ENCODE results near the gene TNKS1BP1. TPM values are rescaled to one million over a fixed set of nuclear protein-coding genes. Genes with fewer than 3 reads are reported as not detected.

The TNKS1BP1 gene
- total RNA-seq, 1 donor from 2014 or later: 198 TPM

GRCh38 chr11:57276971-57277675 lies 47.6 kb downstream of the TNKS1BP1 start:
- Mint-ChIP-seq H3K27me3 (ENCODE audit: unreplicated experiment) (no peaks in the 10 kb centered on the region), H3K27ac (ENCODE audit: unreplicated experiment) (peak overlapping the region; percentile 75), H3K36me3 (ENCODE audit: unreplicated experiment) (no peaks in the 10 kb centered on the region), H3K4me1 (ENCODE audit: low read depth, unreplicated experiment) (peaks cover 19% of the 10 kb centered on the region), H3K9me3 (ENCODE audit: unreplicated experiment) (peaks cover 1% of the 10 kb centered on the region), H3K4me3 (ENCODE audit: unreplicated experiment) (no peak overlapping the region)
- TF ChIP-seq, protein P1, sequence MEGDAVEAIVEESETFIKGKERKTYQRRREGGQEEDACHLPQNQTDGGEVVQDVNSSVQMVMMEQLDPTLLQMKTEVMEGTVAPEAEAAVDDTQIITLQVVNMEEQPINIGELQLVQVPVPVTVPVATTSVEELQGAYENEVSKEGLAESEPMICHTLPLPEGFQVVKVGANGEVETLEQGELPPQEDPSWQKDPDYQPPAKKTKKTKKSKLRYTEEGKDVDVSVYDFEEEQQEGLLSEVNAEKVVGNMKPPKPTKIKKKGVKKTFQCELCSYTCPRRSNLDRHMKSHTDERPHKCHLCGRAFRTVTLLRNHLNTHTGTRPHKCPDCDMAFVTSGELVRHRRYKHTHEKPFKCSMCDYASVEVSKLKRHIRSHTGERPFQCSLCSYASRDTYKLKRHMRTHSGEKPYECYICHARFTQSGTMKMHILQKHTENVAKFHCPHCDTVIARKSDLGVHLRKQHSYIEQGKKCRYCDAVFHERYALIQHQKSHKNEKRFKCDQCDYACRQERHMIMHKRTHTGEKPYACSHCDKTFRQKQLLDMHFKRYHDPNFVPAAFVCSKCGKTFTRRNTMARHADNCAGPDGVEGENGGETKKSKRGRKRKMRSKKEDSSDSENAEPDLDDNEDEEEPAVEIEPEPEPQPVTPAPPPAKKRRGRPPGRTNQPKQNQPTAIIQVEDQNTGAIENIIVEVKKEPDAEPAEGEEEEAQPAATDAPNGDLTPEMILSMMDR (IDR thresholded peaks at IDR 0.05; ENCODE audit: partially characterized antibody, unreplicated experiment): no peak
- DNase-seq: no peak

- no peak overlapping the region for H3K27ac Mint-ChIP-seq (ENCODE audit: unreplicated experiment)
- no peak overlapping the region for H3K4me3 Mint-ChIP-seq (ENCODE audit: unreplicated experiment)
- peaks cover 1% of the 10 kb centered on the region for H3K9me3 Mint-ChIP-seq (ENCODE audit: unreplicated experiment)
- no peaks in the 10 kb centered on the region for H3K27me3 Mint-ChIP-seq (ENCODE audit: unreplicated experiment)
- H3K36me3 Mint-ChIP-seq (ENCODE audit: unreplicated experiment): peaks cover 3% of the 10 kb centered on the region
- TF ChIP-seq, protein P1 (IDR thresholded peaks at IDR 0.05; ENCODE audit: partially characterized antibody, unreplicated experiment): no peak
- H3K4me1 Mint-ChIP-seq (ENCODE audit: low read depth, unreplicated experiment): peaks cover 19% of the 10 kb centered on the region
- DNase-seq: no peak
Observed at GRCh38 chr11:57276169-57276970, 48.4 kb downstream of the TNKS1BP1 start.

- peaks cover 3% of the 10 kb centered on the region for H3K36me3 Mint-ChIP-seq (ENCODE audit: unreplicated experiment)
- DNase-seq: no peak
- no peaks in the 10 kb centered on the region for H3K27me3 Mint-ChIP-seq (ENCODE audit: unreplicated experiment)
- TF ChIP-seq, protein P1 (IDR thresholded peaks at IDR 0.05; ENCODE audit: partially characterized antibody, unreplicated experiment): no peak
- no peak overlapping the region for H3K27ac Mint-ChIP-seq (ENCODE audit: unreplicated experiment)
- H3K4me3 Mint-ChIP-seq (ENCODE audit: unreplicated experiment): no peak overlapping the region
- H3K9me3 Mint-ChIP-seq (ENCODE audit: unreplicated experiment): peaks cover 1% of the 10 kb centered on the region
- peaks cover 19% of the 10 kb centered on the region for H3K4me1 Mint-ChIP-seq (ENCODE audit: low read depth, unreplicated experiment)
Observed at GRCh38 chr11:57275582-57275981, 49.2 kb downstream of the TNKS1BP1 start.

DNA sequence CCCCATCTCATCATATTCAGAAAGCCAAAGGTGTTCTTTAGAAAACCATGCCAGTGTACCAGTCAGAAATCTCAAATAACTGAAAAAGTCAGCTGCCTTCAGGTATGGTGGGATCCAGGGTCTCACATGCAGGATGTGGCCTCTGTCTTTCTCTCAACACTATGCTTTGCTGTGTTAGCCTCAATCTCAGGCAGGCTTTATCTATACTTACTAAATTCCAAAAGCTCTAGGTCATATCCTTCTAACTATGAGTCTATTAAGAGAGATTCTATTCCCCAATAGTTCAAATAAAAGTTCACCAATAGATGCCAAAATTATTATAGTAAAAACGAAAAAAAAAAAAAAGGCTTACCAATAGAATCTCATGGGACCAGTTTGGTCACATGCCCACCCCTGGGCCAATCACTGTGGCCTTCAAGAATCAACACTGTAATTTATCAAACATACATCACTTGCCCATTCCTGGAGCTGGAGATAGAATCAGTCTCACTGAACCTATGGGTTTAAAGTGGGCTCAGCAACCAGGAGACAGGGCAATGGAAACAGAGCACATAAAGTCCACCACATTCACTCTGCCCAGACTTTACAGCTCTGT lies 49.8 kb downstream of the TNKS1BP1 start:
- Mint-ChIP-seq H3K4me3 (ENCODE audit: unreplicated experiment) (no peak overlapping the region), H3K27ac (ENCODE audit: unreplicated experiment) (no peak overlapping the region), H3K9me3 (ENCODE audit: unreplicated experiment) (peaks cover 1% of the 10 kb centered on the region), H3K4me1 (ENCODE audit: low read depth, unreplicated experiment) (peaks cover 19% of the 10 kb centered on the region), H3K27me3 (ENCODE audit: unreplicated experiment) (no peaks in the 10 kb centered on the region), H3K36me3 (ENCODE audit: unreplicated experiment) (peaks cover 3% of the 10 kb centered on the region)
- TF ChIP-seq, protein P1 (IDR thresholded peaks at IDR 0.05; ENCODE audit: partially characterized antibody, unreplicated experiment): no peak
- DNase-seq: no peak
